GM18511 (cell line): ENCODE results near the gene NTSR2.

Source experiments
- ATAC-seq: cut with Tn5 transposase; IDR thresholded peaks from one replicate; pipeline ENCODE4 v1.9.1; 2021; ENCODE audit warnings: mild to moderate bottlenecking, moderate library complexity; ENCODE audit not compliant: unreplicated experiment

Gene NTSR2

DNA sequence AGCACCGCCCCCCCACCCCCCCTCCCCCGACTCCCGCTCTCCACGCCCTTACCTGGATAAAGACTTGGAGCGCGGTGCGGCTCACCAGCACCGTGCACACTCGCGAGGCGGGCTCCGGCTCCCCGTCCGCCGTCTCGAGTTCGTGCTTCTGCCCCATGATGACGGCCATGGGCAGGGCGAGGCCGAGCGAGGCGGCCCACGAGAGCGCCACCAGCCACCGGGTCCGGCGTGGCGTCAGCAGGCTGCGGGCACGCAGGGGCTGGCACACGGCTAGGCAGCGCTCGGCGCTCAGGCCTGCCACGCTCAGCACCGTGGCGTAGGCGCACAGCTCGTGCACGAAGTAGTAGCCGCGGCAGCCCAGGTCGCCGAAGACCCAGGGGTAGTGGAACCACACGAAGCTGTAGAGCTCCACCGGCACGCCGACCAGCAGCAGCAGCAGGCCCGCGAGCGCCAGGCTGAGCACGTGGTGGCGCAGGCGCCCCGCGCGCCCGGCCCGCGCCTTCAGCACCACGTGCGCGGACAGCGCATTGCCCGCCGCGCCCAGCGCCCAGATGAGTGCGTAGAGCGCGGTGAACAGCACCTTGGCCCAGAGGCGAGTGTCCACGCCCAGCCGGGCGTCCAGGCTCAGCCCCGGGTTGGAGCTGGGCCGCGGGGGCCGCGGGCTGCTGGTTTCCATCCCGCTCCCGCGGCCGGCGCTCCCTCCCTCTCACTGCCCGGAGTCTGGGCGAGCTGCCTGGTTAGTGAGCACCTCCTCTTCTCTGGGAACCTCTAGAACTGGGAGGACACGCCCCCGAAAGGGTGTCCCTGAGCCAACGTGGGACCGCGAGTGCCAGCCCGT, at the start of gene NTSR2:
TSS of gene NTSR2 (minus strand) at position 742 of the 838 bp plus-strand sequence. CDS start at position 676, 66 bp downstream.
- no peak for ATAC-seq

GRCh38 chr2:11719230-11719977, 49.4 kb upstream of the NTSR2 start:
- ATAC-seq, result no peak

DNA sequence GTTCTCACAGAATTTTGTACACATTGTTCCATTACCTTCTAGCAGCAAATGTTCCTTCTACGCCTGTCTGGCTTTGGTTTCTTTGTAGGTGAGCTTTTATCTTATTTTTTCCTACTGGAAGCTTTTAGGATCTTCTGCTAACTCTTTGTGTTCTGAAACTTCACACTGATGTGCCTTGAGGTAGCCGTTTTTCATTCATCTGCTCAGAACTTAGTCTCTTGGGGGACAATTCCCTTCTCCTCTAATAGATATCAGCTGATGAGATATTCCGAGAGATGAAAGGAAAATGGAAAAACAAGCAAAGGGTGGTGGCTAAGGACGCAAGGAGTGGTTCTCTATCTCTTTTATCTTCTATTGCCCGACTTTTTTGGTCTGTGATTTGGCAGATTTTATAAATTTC, 48.6 kb upstream of the NTSR2 start:
- no peak for ATAC-seq

DNA sequence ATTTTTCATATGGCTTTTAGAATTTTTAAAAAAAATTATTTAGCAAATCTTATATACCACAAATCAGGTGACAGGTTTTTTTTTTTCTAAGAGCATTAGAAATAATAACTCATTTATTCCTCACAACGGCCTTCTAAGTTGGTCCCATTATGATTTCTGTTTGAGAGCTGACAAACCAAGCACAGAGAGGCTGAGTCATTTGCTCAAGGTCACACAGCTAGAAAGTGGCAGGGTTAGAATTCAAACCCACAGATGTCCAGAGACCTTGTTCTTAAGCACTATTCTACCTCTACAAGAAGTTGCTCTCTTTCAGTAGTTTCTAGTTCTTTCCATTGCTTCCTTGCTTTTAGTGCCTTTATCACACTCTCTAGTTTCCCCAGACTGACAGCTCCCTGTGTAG, 47.6 kb upstream of the NTSR2 start:
- no peak for ATAC-seq

- no peak for ATAC-seq
Measured at GRCh38 chr2:11716689-11717321, 46.8 kb upstream of the NTSR2 start.

DNA sequence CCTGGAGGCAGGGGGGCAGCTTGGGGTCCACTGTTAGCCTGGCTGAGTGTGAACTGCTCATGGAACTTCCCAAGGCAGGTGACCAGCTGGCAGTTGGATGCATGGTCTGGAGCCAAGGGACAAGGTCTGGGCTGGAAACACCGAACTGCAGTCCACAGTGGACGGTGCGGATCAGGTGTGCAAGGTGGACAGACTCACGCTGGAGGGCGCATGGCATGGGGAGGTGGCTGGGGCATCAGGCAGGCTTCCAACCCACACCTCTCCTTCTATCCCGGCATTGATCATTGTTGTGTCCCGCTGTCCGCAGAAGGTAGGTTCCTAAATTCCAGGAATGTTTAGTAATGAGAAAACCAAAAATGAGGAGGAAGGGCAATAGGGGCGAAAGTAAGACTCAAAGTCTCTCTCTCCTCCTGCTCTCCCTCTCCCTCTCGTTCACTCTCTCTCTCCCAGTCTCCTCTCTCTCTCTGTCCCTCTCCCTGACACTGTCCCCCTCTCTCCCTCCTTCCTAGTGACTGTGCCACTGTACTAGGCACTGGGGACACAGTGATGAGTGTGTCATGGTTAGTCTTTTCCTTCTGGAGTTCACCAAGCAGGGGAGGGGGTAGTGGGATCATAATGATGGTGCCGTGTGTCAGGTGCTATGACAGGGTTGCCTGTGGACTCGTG, 46.1 kb upstream of the NTSR2 start:
- ATAC-seq, result no peak

DNA sequence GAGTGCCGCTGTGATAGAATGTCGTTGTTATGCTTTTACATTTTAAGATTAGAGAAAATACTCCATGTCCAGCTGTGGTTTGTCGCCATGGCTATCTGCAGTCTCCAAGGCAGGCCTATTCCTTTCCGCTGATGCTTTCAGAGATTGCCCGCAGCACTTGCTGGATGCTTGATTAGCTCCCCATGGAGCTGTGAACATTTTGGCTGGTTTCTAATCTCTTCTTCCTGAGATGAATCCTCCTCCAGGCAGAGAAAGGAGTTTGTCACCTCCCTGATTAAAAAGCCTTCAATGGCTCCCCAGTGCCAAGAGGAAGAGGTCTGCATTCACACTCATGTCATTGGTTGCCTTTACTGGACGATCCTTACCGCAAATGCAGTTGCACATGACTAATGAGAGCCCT, 43.8 kb upstream of the NTSR2 start:
- ATAC-seq, result no peak

DNA sequence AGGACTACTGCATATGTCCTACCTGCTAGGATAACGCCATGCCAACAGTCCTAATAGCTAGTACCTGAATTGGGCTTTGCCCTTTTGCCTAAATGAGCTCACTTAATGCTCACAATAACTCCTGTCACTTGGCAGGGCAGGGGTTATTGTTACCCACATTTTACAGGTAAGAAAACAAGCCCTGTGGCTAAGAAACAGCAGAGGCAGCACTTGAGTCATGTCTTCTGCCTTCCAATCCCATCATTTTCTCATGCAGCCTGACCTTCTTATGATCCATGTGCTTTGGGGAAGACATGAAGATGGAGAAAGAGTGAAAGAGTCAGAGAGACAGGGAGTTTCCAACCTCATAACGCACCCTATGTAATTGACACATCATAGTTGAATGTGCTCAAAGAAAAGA, 42.9 kb upstream of the NTSR2 start:
- no peak for ATAC-seq

- ATAC-seq, result no peak
Measured at GRCh38 chr2:11711751-11712150, 41.8 kb upstream of the NTSR2 start.

GRCh38 chr2:11711354-11711716, 41.3 kb upstream of the NTSR2 start:
- no peak for ATAC-seq

DNA sequence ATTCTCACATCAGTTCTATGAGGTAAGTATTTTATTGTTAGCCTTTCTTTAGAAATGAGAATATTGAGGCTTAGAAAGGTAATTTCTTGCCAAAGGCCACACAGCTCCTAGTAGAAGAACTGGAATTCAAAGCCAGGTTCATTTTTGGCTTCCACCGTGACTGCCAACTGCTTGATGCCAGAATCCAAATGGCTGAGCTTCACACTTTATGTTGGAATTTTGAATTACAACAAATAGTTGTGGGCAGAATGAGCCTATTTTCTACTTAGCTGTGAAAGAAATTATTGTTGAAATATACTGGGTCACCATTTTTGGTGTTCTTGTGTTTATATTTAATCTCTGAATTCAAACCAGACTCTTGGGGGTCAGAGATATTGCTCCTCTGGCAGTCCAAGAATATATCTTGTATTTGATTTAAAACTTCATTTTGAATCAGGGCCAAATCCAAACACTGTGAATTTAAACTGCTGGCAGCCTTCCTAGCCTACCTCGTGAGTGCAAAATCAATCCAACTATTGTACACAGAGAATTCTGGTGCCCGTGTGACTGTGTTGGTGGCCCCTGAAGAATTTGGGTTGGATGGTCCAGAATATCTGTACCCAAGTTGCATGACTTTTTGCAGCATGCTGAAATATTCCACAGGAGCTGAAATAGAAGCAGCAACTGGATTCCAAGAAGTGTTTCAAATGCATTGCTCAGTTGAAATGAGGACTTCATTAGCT, 40.8 kb upstream of the NTSR2 start:
- ATAC-seq, result no peak

GRCh38 chr2:11710210-11710609, 40.2 kb upstream of the NTSR2 start:
- ATAC-seq, result no peak

- no peak for ATAC-seq
Measured at GRCh38 chr2:11709293-11709692, 39.3 kb upstream of the NTSR2 start.

- ATAC-seq, result no peak
Measured at GRCh38 chr2:11708106-11708505, 38.1 kb upstream of the NTSR2 start.

DNA sequence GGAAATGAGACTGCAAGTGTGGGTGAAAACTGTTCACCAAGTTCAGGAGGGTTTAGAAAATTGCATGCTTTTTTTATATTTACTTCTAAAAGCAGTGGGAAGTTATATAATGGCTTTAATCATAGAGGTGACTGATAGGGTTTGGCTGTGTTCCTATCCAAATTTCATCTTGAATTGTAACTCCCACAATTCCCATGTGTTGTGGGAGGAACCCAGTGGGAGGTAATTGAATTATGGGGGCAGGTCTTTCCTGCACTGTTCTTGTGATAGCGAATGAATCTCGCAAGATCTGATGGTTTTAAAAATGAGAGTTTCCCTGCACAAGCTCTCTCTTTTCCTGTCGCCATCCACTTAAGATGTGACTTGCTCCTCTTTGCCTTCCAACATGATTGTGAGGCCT, 35.7 kb upstream of the NTSR2 start:
- no peak for ATAC-seq

GRCh38 chr2:11705063-11705462, 35.1 kb upstream of the NTSR2 start:
- no peak for ATAC-seq

- ATAC-seq, result no peak
Measured at GRCh38 chr2:11703700-11704099, 33.7 kb upstream of the NTSR2 start.

DNA sequence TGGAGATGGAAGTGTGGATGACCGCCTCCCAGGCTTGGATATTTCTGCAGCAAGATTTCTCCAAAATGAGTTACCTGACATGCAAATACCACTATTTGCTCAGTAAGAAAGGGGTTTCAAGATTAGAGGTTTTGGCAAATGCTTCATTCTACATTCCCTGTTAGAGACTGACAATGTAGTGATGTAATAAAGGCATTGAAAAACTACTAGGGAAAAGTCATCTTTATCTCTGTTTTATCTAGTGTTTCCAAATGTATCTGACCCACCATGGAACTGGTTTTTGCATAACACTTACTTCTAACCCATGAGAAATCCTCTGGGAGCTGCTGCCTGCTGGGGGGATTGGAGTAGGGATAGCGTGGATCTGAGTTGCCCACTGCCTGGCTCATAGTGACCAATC, 33.0 kb upstream of the NTSR2 start:
- ATAC-seq, result no peak

- ATAC-seq, result peak; percentile 45
Measured at GRCh38 chr2:11701751-11702301, 31.8 kb upstream of the NTSR2 start.

DNA sequence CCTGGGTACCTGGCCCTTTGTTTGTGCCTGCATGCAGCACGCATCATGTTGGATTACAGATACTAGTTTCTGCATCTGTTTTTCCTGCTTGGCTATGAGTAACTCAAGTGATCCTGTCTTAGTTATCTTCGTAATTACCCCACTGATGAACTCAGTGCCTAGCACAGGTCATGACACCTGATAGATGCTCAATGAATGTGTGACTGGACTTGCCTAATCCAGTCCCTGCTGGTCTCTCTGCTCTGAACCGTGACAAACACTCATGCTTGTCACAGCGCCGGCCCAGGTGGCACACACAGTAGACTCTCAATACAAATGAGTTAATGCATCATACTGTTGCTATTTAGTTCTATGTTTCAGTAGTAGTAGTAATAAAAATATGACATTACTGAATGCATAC, 31.2 kb upstream of the NTSR2 start:
- peak; percentile 47 for ATAC-seq
